Activated CD8-positive, alpha-beta memory T cell treated with anti-CD3 and anti-CD28 coated beads for 24 hours (primary cell): ENCODE measurements around the gene KIF6.

Source experiments
- DNase-seq: peaks from one replicate; pipeline ENCODE4 v3.0.0-alpha.2; 2020

KIF6 gene

GRCh38 chr6:39339096-39339867 lies 385.9 kb downstream of the KIF6 start:
- DNase-seq: no peak

GRCh38 chr6:39338397-39338796 lies 386.8 kb downstream of the KIF6 start:
- DNase-seq: no peak

GRCh38 chr6:39335780-39336545 lies 389.2 kb downstream of the KIF6 start:
- no peak for DNase-seq

DNA sequence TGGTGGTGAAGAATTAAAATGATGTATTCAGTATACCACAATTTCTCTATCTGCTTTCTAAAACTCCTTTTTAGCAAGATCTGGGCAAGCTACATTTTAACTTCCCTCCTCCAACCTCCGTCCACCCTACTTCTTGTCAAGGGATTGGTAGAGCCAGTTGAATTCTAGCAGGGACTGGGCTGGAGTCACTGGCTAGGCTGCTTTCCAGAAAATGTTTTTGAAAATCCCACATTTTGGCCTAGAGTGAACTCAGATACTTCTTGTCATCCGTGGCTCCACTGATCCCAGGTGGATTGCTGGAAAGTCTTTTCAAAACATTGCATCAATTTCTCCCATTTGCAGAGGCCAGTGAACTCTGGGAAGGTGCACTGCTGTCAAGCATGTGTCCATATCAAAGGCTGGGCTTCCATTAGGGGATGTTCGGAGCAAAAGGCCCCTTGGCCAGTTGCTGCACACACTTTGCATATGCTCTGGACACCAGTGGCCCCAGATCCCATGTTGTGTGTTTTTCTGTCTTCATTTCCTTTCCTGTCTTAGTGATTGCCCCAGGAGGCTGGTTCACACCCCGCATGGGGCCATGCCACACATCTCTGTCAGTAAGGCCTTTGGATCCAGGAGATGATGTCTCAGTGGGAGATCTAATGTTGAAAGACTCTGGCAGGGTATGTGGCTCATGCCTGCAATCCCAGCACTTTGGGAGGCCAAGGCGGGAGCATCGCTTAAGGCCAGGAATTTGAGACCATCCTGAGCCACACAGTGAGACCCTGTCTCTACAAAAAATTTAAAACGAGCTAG lies 391.4 kb downstream of the KIF6 start:
- no peak for DNase-seq

GRCh38 chr6:39330476-39330875 lies 394.7 kb downstream of the KIF6 start:
- DNase-seq: no peak

- no peak for DNase-seq
Measured at GRCh38 chr6:39330057-39330456, 395.2 kb downstream of the KIF6 start.

- DNase-seq: no peak
Measured at GRCh38 chr6:39328066-39328465, 397.1 kb downstream of the KIF6 start.

DNA sequence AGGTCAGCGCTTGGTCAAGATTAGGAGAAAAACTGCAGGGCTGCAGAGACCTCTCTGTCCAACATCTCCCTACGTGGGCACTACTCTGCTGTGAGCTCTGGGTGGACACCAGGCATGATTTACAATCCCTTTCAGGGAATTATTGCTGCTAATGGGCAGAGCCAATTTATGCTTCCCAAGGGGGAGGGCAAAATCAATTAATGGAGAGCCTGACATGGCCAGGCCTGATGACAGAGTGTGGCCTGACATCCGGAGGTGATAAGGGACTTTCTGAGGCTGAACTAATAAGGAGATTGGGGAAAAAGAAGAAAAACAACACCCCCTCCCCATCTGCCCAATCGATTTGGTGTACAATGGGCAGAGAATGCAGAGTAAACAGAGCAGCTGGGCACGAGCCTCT lies 397.7 kb downstream of the KIF6 start:
- DNase-seq: no peak

- no peak for DNase-seq
Measured at GRCh38 chr6:39322306-39322850, 402.8 kb downstream of the KIF6 start, which contains the start of gene KCNK16. Gene KCNK16, minus strand, starts transcription at chr6:39322702. Its CDS starts 162 bp downstream, at chr6:39322540.

GRCh38 chr6:39321761-39322160 lies 403.4 kb downstream of the KIF6 start:
- no peak for DNase-seq

GRCh38 chr6:39320363-39320984 lies 404.7 kb downstream of the KIF6 start:
- no peak for DNase-seq

DNA sequence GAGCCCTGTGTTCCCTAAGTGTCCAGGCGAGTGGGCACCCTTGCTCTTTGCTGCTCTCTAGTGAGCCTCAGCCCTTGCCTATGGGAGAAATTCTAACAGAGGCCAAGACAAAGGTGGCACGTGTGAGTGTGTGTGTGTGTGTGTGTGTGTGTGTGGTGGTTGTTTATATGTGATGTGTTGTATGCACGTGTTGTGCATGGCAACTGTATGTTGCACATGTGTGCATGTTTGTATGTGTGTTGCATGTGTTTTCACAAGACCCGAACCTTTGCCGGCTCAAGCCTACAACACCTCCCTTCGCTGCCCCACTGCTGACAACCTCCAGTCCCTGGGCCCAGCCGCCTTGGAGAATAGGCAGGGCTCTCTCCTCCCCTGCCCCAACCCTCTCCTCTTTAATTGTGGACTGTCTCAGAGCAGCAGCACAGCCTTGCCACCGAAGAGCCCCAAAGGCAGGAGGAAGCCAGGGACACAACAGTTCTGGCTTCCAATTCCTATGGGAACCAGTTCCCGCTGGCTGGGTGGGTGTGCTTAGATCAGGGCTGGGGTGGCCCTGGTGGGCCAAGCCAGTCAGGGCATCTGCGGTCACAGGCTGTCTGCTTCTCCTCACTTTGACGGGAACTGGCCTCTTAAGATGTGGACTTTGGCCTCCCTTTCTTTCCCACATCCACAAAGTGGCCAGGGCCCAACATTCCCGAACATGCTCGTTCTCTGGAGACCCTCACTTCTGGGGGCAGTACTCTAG lies 405.4 kb downstream of the KIF6 start:
- DNase-seq: no peak

DNA sequence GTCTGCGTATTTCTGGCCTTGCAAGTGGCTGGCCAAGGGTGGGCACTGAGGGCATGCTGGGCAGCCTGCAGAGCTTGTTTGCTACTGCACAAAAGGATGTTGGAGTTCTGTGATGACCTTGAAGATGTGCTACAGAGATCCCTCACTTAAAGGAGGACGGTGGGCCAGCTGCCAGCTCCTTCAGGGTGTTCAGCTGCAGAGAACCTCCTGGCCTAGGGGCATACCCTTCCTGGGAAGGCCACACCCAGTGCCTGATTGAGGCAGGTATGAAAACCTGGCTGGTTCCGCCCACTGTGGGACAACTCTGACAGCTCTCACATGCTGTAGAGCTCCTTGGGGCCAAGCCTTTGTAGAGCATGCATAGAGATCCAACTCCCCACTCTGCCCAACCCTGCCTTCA lies 408.0 kb downstream of the KIF6 start:
- no peak for DNase-seq

DNA sequence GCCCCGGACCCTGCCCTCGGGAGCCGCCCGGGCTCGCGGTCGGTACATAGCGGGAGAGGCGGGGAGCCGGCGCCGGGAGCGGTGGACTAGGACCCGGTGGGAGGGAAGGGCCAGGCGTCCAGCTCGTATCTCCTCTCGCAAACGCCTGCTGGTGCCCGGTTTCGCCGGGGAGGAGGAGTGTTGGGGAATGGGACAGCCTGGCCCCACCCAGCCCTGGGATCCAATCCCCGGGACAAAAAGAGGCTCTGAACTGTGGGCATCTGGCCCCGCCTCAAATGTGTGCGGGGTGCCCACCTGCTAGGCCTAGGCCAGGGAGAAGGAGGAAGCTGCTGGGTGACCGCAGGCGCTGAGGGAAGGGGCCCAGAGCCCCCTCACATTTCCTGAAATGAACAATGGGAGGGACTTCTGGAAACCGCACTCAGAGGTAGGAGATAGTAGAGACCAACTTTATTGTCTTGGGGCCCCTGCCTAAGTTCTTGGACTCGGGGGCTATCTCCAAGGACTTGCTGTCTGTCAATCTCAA lies 410.9 kb downstream of the KIF6 start, which contains the start of gene KCNK17:
Gene KCNK17 (minus strand): TSS at position 147 of the 523 bp plus-strand sequence. CDS start 99 bp downstream, at position 48.
- DNase-seq: no peak

DNA sequence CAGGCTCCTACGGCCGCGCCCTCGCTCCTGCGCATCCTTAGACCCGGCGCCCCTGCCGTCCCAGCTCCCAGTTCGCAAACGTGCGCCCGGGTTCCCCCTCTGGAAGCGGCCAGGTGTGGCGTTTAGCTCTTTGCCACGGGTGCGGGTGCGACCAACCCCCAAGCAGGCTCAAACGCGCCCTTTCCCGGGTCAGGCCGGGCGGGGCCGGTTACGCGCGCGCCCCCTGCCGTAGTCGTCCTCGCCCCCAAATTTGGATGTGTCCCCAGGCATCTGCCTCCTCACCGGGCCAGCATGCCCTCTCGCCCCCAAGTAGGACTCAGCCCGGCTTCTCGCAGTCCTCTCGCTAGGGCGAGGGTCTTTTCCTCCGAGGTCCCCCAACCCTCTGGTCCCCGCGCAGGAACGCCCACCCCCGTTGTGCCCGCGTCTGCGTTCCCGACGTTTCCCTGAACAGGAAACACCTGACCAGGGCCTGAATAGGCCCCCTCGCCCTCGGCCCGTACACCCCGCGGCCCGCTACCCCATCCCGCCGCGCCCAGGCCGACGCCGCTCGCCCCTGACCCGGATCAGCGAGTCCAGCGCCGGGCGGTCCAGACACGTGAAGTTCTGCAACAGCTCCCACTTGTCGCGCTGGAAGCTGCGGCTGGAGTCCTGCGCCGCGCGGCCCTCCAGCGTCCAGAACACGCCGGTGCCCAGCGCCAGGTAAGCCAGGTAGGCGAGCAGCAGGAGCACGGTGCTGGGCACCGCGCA lies 411.5 kb downstream of the KIF6 start:
- DNase-seq: no peak

DNA sequence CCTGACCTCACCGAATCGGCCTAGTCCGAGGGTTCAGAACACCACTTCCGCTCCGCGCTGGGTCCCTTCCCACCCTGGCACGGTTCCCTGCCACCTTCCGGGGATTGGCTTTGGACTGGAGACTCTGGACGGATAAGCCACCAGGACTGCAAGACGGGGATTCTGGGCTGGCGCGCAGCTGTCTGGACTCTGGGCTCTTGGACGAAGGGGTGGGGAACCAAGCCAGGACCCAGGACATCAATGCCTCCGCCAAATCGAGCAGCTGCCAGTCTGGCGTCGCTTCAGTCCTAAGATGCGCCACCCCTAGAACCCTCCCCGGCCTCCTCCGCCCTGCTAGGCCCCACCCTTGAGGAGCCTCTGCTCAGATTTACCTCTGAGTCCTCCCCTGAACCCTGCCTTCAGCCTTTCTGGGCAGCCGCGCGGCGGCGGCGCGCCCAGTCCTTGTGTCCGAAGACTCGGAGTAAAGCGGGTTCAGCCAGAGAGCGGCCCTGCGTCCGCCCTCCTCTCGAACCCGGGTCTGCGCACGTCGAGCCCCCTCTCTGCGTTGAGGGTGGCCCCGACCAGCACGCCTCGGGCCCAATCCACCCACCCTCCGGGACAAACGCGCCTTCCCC lies 412.2 kb downstream of the KIF6 start:
- DNase-seq: no peak

DNA sequence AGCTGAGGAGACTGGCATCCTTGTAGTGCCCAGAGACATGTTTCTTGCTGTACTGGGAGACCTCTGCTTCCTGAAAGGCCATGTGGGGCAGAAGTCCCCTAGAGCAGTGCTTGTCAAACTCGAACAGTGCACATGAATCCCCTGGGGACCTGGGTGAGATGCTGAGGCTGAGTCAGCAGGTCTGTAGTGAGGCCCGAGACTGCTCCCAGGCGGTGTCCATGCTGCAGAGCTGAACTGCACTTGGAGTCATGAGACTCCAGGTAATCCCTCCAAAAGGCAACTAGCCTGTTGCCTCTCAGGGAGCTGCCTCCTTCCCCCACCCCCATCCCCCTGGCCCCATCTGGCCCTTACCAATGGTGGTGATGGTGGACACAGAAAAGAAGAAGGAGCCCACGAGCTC lies 414.7 kb downstream of the KIF6 start:
- no peak for DNase-seq

DNA sequence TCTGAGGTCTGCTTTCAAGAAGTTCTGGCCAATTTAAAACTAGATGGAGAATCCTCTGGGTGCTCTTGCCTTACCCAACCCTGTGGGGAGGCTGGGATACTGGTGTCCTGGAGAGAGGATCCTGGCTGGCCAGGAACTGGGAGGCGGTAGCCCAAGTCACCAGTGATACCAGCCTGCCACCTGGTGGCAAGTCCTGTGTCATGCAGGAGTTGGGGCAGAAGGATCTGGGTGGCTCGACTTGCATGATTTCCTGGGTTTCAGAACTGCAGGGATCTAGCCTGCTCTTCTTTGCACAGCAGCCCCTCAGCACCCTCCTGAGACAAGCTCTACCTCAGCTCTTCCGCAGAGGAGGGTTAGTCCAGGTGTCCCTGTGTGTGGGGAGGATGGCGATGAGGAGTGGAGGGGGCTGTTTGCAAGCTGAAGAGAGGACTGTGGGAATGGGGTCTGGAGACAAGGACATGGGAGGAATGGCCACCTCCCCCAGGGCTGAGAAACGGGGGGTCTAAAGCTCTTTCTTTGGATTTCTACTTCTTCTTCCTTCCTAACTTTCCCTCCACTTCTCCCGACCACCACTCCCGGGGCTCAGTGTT lies 415.2 kb downstream of the KIF6 start:
- peak; percentile 81 for DNase-seq

DNA sequence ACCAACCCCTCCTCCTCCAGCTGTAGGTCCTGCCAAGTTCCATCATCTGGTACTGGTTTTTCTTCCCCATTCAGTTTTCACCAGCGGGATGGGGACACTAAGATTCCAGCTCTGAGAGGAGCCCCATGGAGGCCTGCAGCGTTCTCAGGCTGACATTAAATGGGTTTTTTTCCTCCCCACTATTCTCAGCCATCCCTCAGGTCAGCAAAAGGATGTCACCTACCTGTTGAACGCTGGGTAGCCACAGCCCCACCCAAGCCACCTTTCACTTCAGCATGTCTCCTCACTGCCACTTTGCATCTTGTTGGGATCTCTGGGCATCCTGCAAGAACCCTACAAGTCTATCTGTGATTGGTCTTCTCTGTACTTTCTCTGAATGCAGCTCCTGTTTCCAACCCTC lies 417.7 kb downstream of the KIF6 start:
- DNase-seq: no peak

GRCh38 chr6:39304951-39305350 lies 420.3 kb downstream of the KIF6 start:
- no peak for DNase-seq
